Panc1 (cell line): ENCODE measurements around the gene MIOS.

Source experiments
- POLR2AphosphoS5 ChIP-seq: IDR thresholded peaks from 2 replicates; pipeline ENCODE4 v1.6.1; 2012; ENCODE audit warnings: mild to moderate bottlenecking, low read depth, low read length, moderate library complexity
- TF ChIP-seq, protein P1 (sequence below), 2 experiments: IDR thresholded peaks; 2 replicates each; pipeline ENCODE4 v1.6.1; 2011 to 2012; ENCODE audit warnings: low read depth in 2 of 2, control low read depth in 1 of 2, low read length in 1 of 2, mild to moderate bottlenecking in 1 of 2, moderate library complexity in 1 of 2; ENCODE audit not compliant: insufficient read depth in 1 of 2
- TF ChIP-seq, protein P2 (sequence below): fragments of 450-650 bp; IDR thresholded peaks from 2 replicates; pipeline ENCODE4 v1.5.1; 2017; ENCODE audit warnings: mild to moderate bottlenecking

DNA sequence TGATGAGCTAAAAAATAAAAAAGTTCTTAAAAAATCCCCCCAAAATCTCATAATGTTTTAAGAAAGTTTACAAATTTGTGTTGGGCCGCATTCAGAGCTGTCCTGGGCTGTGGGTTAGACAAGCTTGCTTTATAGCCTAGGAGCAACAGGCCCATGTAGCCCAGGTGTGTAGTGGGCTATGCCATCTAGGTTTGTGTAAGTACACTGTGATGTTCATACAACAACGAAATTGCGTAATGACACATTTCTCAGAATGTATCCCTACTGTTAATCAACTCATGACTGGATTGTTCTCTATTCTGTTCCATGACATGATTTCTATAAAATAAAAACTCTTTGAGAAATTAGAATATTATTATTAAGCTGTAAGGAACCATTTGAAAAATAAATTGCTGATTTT is 13.0 kb downstream of the MIOS start:
- TF ChIP-seq, protein P1, sequence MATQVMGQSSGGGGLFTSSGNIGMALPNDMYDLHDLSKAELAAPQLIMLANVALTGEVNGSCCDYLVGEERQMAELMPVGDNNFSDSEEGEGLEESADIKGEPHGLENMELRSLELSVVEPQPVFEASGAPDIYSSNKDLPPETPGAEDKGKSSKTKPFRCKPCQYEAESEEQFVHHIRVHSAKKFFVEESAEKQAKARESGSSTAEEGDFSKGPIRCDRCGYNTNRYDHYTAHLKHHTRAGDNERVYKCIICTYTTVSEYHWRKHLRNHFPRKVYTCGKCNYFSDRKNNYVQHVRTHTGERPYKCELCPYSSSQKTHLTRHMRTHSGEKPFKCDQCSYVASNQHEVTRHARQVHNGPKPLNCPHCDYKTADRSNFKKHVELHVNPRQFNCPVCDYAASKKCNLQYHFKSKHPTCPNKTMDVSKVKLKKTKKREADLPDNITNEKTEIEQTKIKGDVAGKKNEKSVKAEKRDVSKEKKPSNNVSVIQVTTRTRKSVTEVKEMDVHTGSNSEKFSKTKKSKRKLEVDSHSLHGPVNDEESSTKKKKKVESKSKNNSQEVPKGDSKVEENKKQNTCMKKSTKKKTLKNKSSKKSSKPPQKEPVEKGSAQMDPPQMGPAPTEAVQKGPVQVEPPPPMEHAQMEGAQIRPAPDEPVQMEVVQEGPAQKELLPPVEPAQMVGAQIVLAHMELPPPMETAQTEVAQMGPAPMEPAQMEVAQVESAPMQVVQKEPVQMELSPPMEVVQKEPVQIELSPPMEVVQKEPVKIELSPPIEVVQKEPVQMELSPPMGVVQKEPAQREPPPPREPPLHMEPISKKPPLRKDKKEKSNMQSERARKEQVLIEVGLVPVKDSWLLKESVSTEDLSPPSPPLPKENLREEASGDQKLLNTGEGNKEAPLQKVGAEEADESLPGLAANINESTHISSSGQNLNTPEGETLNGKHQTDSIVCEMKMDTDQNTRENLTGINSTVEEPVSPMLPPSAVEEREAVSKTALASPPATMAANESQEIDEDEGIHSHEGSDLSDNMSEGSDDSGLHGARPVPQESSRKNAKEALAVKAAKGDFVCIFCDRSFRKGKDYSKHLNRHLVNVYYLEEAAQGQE (IDR thresholded peaks at IDR 0.05; ENCODE audit: insufficient read depth in 1 of 2, low read depth in 2 of 2, low read length in 1 of 2): no peak
- TF ChIP-seq, protein P2, sequence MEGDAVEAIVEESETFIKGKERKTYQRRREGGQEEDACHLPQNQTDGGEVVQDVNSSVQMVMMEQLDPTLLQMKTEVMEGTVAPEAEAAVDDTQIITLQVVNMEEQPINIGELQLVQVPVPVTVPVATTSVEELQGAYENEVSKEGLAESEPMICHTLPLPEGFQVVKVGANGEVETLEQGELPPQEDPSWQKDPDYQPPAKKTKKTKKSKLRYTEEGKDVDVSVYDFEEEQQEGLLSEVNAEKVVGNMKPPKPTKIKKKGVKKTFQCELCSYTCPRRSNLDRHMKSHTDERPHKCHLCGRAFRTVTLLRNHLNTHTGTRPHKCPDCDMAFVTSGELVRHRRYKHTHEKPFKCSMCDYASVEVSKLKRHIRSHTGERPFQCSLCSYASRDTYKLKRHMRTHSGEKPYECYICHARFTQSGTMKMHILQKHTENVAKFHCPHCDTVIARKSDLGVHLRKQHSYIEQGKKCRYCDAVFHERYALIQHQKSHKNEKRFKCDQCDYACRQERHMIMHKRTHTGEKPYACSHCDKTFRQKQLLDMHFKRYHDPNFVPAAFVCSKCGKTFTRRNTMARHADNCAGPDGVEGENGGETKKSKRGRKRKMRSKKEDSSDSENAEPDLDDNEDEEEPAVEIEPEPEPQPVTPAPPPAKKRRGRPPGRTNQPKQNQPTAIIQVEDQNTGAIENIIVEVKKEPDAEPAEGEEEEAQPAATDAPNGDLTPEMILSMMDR: no peak
- no peak for TF ChIP-seq POLR2AphosphoS5
